Myocyte (in vitro differentiated cells): Measurements from ENCODE around the gene LARP1. TPM values are rescaled to one million over a fixed set of nuclear protein-coding genes. Genes with fewer than 3 reads are reported as not detected.
"Not testable (repeated sequence)": the region's sequence is repeated elsewhere in the genome, so short reads cannot be mapped to it uniquely, and the experiment has no call there.

Experiments
- DNase-seq: peaks from one replicate; pipeline ENCODE4 v3.0.0-alpha.2; 2012; ENCODE audit warnings: low read depth
- total RNA-seq: library from RNA; depleted of rRNA; stranded (reverse); fragments of >200 nt; gene quantifications from 2 replicates; pipeline ENCODE4 v1.2.3, GENCODE V29; 2014

Gene LARP1
- total RNA-seq, 1 donor from 2014 or later: 96.8 TPM

- DNase-seq: not testable (repeated sequence)
Observed at GRCh38 chr5:154822896-154823295, 67.7 kb downstream of the LARP1 start.

GRCh38 chr5:154823605-154824004, 68.4 kb downstream of the LARP1 start:
- no peak for DNase-seq

- no peak for DNase-seq
Observed at GRCh38 chr5:154824070-154824469, 68.9 kb downstream of the LARP1 start.

- peak; percentile 70 for DNase-seq
Observed at GRCh38 chr5:154829181-154829588, 74.0 kb downstream of the LARP1 start.

GRCh38 chr5:154829589-154830218, 74.5 kb downstream of the LARP1 start:
- DNase-seq: peak; percentile 84

GRCh38 chr5:154830219-154830595, 75.0 kb downstream of the LARP1 start:
- DNase-seq: peak; percentile 96

GRCh38 chr5:154830596-154830995, 75.4 kb downstream of the LARP1 start:
- DNase-seq: no peak

GRCh38 chr5:154831451-154831850, 76.3 kb downstream of the LARP1 start:
- DNase-seq: no peak

- DNase-seq: not testable (repeated sequence)
Observed at GRCh38 chr5:154832804-154833203, 77.6 kb downstream of the LARP1 start.

GRCh38 chr5:154834053-154834452, 78.9 kb downstream of the LARP1 start:
- no peak for DNase-seq

- not testable (repeated sequence) for DNase-seq
Observed at GRCh38 chr5:154835701-154836052, 80.5 kb downstream of the LARP1 start.

- no peak for DNase-seq
Observed at GRCh38 chr5:154836225-154836624, 81.0 kb downstream of the LARP1 start.

GRCh38 chr5:154837009-154837901, 82.1 kb downstream of the LARP1 start:
- no peak for DNase-seq

- no peak for DNase-seq
Observed at GRCh38 chr5:154840435-154841272, 85.5 kb downstream of the LARP1 start.

GRCh38 chr5:154841273-154841661, 86.1 kb downstream of the LARP1 start:
- no peak for DNase-seq

GRCh38 chr5:154842689-154843530, 87.7 kb downstream of the LARP1 start:
- DNase-seq: no peak

- no peak for DNase-seq
Observed at GRCh38 chr5:154844809-154845208, 89.6 kb downstream of the LARP1 start.

- no peak for DNase-seq
Observed at GRCh38 chr5:154849264-154849785, 94.1 kb downstream of the LARP1 start.

GRCh38 chr5:154849791-154850201, 94.6 kb downstream of the LARP1 start:
- DNase-seq: no peak

- peak; percentile 84 for DNase-seq
Observed at GRCh38 chr5:154850255-154851062, 95.3 kb downstream of the LARP1 start, which contains the start of gene FAXDC2. Gene FAXDC2 (minus strand): TSS chr5:154850603. CDS start chr5:154838178, 12,425 bp downstream.
